Mammary epithelial cell (primary cell): Measurements from ENCODE around the gene SMOC1.

ENCODE experiments used
- CTCF ChIP-seq, 2 donors: IDR thresholded peaks in 1 of 2; conservative IDR thresholded peaks in 1 of 2; 2 replicates each; pipeline ENCODE4 v1.5.1; 2011 to 2012; ENCODE audit warnings: inconsistent platforms in 2 of 2, low read length in 2 of 2, mild to moderate bottlenecking in 2 of 2, control low read depth in 1 of 2, low read depth in 1 of 2; ENCODE audit not compliant: insufficient read depth in 1 of 2; ENCODE audit errors: extremely low read depth in 1 of 2
- EZH2 ChIP-seq: IDR thresholded peaks from 2 replicates; pipeline ENCODE4 v1.6.1; 2012; ENCODE audit warnings: low read length, inconsistent platforms, borderline replicate concordance

DNA sequence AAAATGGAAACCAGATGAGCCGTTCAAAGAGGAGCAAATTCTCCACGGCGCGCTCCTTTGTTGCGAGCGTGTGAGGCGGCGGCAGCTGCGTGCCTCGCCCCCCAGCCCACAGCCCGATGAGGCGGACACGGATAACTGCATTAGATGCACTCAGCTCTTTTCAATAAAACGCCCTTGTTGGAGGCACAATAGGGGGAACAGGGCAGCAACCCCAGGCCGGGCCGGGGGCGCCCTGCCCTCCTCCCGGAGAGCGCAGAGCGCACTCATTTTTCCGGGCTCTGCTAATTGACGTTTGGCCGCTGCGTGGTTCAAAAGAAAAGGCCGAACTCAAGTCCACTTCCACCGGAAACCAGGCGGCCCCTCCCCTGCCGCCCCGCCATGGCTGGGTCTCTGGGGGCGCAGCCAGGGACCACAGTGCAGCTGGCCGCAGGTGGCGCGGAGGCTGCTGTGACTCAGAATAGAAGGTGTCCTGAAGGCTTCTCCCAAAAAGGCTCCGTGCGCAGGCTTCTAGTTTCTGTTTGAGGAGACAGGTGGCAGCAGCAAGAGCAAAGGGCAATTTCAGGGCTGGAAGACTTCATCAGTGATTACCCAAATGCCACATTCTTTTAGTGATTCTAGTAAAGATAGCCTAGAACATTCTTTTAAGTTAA is 29.0 kb upstream of the SMOC1 start:
- TF ChIP-seq EZH2 (no peak), CTCF (conservative IDR thresholded peaks at IDR 0.05 in 1 of 2, IDR thresholded peaks at IDR 0.05 in 1 of 2; ENCODE audit: extremely low read depth in 1 of 2, insufficient read depth in 1 of 2, low read depth in 1 of 2, low read length in 2 of 2) (no peak)
